WERI-Rb-1 (cell line): Measurements from ENCODE around the gene ANO3.

Source experiments
- DNase-seq: peaks from one replicate; pipeline ENCODE4 v3.0.0-alpha.2; 2020
- H3K27ac ChIP-seq: fragments of 250-450 bp; sonication (Bioruptor Pico); 2 replicates; pipeline ENCODE4 v1.5.1; 2020; ENCODE audit warnings: mild to moderate bottlenecking, moderate library complexity
- H3K27me3 ChIP-seq: fragments of 250-450 bp; sonication (Bioruptor Pico); 2 replicates; pipeline ENCODE4 v1.5.1; 2021; ENCODE audit warnings: mild to moderate bottlenecking, low read depth, moderate library complexity; ENCODE audit not compliant: insufficient read depth, severe bottlenecking
- H3K36me3 ChIP-seq: fragments of 250-450 bp; sonication (Bioruptor Pico); 2 replicates; pipeline ENCODE4 v1.5.1; 2020; ENCODE audit warnings: mild to moderate bottlenecking, moderate library complexity
- H3K4me3 ChIP-seq: 2 replicates; pipeline ENCODE4 v1.5.1; 2011; ENCODE audit warnings: low read depth, mild to moderate bottlenecking, control low read depth, low read length
- H3K9me3 ChIP-seq: fragments of 250-450 bp; sonication (Bioruptor Pico); 2 replicates; pipeline ENCODE4 v1.5.1; 2021; ENCODE audit warnings: mild to moderate bottlenecking, moderate library complexity; ENCODE audit not compliant: severe bottlenecking
- CTCF ChIP-seq: IDR thresholded peaks from 2 replicates; pipeline ENCODE4 v1.5.1; 2011; ENCODE audit warnings: low read depth, mild to moderate bottlenecking, control low read depth, inconsistent platforms, low read length

Gene ANO3

GRCh38 chr11:26331911-26332571, at the start of gene ANO3:
Gene ANO3, plus strand, starts transcription at chr11:26332130. Its CDS starts 146 bp downstream, at chr11:26332276.
- Histone ChIP-seq H3K27ac (no peak within 1 kb of the TSS), H3K36me3 (no peaks in the 10 kb centered on the region), H3K4me3 (peak within 1 kb of the TSS; percentile 43), H3K9me3 (no peaks in the 10 kb centered on the region), H3K27me3 (peaks cover 11% of the 10 kb centered on the region)
- peak; percentile 74 for TF ChIP-seq CTCF
- peak; percentile 86 for DNase-seq

- no peak for DNase-seq
- Histone ChIP-seq H3K4me3 (no peak overlapping the region), H3K9me3 (no peaks in the 10 kb centered on the region), H3K27ac (no peak overlapping the region), H3K36me3 (no peaks in the 10 kb centered on the region), H3K27me3 (no peaks in the 10 kb centered on the region)
- TF ChIP-seq CTCF = no peak
Observed at GRCh38 chr11:26283852-26284408, 48.0 kb upstream of the ANO3 start.

- no peak for TF ChIP-seq CTCF
- Histone ChIP-seq H3K9me3 (no peaks in the 10 kb centered on the region), H3K4me3 (no peak overlapping the region), H3K36me3 (no peaks in the 10 kb centered on the region), H3K27me3 (no peaks in the 10 kb centered on the region), H3K27ac (no peak overlapping the region)
- no peak for DNase-seq
Observed at GRCh38 chr11:26285608-26286007, 46.3 kb upstream of the ANO3 start.

- Histone ChIP-seq H3K9me3 (no peaks in the 10 kb centered on the region), H3K27me3 (no peaks in the 10 kb centered on the region), H3K27ac (no peak overlapping the region), H3K4me3 (no peak overlapping the region), H3K36me3 (no peaks in the 10 kb centered on the region)
- DNase-seq = peak; percentile 23
- peak; percentile 67 for TF ChIP-seq CTCF
Observed at GRCh38 chr11:26286472-26287066, 45.4 kb upstream of the ANO3 start.

GRCh38 chr11:26287067-26287518, 44.8 kb upstream of the ANO3 start:
- no peaks in the 10 kb centered on the region for H3K27me3 ChIP-seq
- no peak for DNase-seq
- no peak overlapping the region for H3K4me3 ChIP-seq
- H3K36me3 ChIP-seq = no peaks in the 10 kb centered on the region
- H3K9me3 ChIP-seq = no peaks in the 10 kb centered on the region
- TF ChIP-seq CTCF = no peak
- no peak overlapping the region for H3K27ac ChIP-seq
